GM12892 (cell line): ENCODE measurements around the gene SLC2A6.

Experiments
- POLR2A ChIP-seq: IDR thresholded peaks from 2 replicates; pipeline ENCODE4 v1.6.1; 2011; ENCODE audit warnings: low read depth, low read length, control low read depth
- POLR2AphosphoS5 ChIP-seq: IDR thresholded peaks from 2 replicates; pipeline ENCODE4 v1.6.1; 2011; ENCODE audit warnings: low read depth, low read length, control low read depth
- TAF1 ChIP-seq: IDR thresholded peaks from 2 replicates; pipeline ENCODE4 v1.6.1; 2011; ENCODE audit warnings: low read depth, mild to moderate bottlenecking, control low read depth, low read length, borderline replicate concordance

DNA sequence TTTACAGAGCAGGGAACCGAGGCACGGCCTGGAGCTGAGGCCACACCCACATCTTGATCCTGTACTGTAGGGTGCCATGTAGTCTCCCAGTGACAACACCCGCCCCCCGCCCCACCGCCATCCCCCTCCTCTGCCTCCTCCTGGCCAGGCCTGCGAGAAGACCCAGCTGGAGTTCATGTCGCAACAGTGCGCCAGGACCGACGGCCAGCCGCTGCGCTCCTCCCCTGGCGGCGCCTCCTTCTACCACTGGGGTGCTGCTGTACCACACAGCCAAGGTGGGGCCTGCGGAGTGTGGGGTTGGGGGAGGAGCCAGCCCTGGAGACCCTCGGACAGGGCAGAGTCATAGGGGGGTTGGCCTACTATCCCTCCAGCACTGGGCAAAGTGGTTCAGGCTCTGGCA lies 42.2 kb downstream of the SLC2A6 start:
- TF ChIP-seq POLR2A (no peak), TAF1 (no peak), POLR2AphosphoS5 (no peak)
